ENCODE results near the gene SFI1. TPM values are rescaled to one million over a fixed set of nuclear protein-coding genes. Genes with fewer than 3 reads are reported as not detected.
"Not testable (repeated sequence)": the region's sequence is repeated elsewhere in the genome, so short reads cannot be mapped to it uniquely, and the experiment has no call there.

SFI1 gene
- total RNA-seq, 2 donors from 2014 or later: 6.5 to 6.8 TPM

DNA sequence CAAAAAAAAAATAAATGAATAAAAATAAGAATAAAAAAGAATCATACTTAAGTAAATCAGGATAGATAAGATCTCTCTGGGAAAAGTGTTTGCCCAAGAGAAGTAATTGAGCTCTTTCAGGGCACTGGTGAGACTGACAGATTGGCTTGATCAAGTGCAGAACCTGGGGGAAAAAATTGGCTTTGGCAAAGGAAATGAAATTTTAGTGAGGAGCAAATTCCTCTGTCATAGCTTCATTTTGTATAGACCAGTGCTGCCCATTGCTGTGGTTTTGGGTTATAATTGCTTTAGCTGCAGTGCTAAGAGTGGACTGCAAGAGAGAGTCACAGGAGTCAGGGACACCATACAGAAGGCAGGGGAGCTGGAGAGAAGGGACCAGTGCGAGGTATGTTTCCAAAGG, 35.7 kb downstream of the SFI1 start:
- no peaks in the 10 kb centered on the region for H3K36me3 ChIP-seq
- TF ChIP-seq, protein P1, sequence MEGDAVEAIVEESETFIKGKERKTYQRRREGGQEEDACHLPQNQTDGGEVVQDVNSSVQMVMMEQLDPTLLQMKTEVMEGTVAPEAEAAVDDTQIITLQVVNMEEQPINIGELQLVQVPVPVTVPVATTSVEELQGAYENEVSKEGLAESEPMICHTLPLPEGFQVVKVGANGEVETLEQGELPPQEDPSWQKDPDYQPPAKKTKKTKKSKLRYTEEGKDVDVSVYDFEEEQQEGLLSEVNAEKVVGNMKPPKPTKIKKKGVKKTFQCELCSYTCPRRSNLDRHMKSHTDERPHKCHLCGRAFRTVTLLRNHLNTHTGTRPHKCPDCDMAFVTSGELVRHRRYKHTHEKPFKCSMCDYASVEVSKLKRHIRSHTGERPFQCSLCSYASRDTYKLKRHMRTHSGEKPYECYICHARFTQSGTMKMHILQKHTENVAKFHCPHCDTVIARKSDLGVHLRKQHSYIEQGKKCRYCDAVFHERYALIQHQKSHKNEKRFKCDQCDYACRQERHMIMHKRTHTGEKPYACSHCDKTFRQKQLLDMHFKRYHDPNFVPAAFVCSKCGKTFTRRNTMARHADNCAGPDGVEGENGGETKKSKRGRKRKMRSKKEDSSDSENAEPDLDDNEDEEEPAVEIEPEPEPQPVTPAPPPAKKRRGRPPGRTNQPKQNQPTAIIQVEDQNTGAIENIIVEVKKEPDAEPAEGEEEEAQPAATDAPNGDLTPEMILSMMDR (IDR thresholded peaks at IDR 0.05): no peak
- no peak overlapping the region for H3K27ac ChIP-seq
- DNase-seq (ENCODE audit: low spot score): no peak
- H3K27me3 ChIP-seq: no peaks in the 10 kb centered on the region
- no peaks in the 10 kb centered on the region for H3K9me3 ChIP-seq
- no peak overlapping the region for H3K4me3 ChIP-seq
- H3K4me1 ChIP-seq: no peaks in the 10 kb centered on the region

DNA sequence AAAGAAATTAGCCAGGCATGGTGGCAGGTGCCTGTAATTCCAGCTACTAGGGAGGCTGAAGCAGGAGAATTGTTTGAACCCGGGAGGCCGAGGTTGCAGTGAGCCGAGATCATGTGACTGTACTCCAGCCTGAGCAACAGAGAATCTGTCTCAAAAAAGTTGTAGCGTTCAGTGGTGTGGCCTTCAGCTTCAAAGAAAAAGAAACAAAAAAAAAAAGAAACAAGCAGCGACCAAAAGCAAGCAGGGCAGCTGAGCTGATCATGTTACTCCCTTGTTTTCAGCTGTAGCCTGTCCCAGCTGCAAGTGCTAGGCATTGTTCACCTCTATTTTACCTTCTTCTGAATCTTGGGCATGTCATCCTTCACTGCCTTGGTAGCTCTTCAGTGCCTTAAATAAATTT, 37.0 kb downstream of the SFI1 start:
- H3K9me3 ChIP-seq: no peaks in the 10 kb centered on the region
- no peaks in the 10 kb centered on the region for H3K36me3 ChIP-seq
- no peaks in the 10 kb centered on the region for H3K27me3 ChIP-seq
- no peak overlapping the region for H3K4me3 ChIP-seq
- no peak for DNase-seq (ENCODE audit: low spot score)
- no peak overlapping the region for H3K27ac ChIP-seq
- TF ChIP-seq, protein P1 (IDR thresholded peaks at IDR 0.05): no peak
- no peaks in the 10 kb centered on the region for H3K4me1 ChIP-seq

DNA sequence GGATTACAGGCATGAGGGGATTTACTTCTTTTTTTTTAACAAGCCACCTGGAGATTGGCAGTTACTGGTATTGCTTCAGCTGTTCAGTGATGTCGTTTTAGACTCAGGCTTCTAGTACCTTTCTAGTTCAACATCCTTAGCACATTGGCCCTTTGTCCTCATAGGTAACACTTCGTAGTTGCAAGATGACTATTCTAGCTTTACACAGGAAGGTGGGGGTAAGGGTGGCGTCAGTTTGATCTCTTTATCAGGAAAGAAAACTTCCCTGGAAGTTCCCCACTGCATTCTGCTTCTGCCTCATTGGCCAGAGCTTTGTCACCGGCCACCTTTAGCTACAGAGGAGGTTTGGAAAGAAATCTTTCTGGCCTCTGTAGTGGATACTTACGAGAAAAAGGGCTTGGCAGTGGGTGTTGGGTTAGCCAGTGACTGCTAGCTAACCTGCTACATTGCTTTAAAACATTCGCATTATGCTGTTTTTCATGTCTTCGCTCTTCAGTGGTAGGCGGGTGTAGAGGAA, 40.7 kb downstream of the SFI1 start:
- Histone ChIP-seq H3K9me3 (no peaks in the 10 kb centered on the region), H3K27me3 (no peaks in the 10 kb centered on the region), H3K4me1 (no peaks in the 10 kb centered on the region), H3K4me3 (no peak overlapping the region), H3K27ac (no peak overlapping the region), H3K36me3 (no peaks in the 10 kb centered on the region)
- DNase-seq (ENCODE audit: low spot score): no peak
- TF ChIP-seq, protein P1 (IDR thresholded peaks at IDR 0.05): no peak

DNA sequence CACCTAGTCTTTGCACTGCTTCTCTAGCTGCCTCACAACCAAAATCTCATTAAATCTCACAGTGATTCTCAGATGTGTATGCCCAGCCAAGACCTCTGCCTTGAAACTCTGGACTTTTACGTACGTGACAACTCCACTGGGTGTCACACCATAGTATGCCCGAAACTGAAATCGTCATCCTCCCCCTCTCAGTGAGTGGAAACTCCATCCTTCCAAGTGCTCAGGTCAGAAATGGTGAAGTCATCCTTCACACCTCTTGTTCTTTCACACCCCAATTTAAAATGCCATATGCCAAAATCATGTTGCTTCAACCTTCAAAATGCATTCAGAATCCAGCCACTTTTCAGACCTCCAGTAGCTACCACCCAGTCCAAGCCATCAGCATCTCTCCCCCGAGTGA, 42.5 kb downstream of the SFI1 start:
- TF ChIP-seq, protein P1 (IDR thresholded peaks at IDR 0.05): no peak
- Histone ChIP-seq H3K36me3 (no peaks in the 10 kb centered on the region), H3K27me3 (no peaks in the 10 kb centered on the region), H3K4me3 (no peak overlapping the region), H3K4me1 (no peaks in the 10 kb centered on the region), H3K27ac (no peak overlapping the region), H3K9me3 (no peaks in the 10 kb centered on the region)
- DNase-seq (ENCODE audit: low spot score): no peak

DNA sequence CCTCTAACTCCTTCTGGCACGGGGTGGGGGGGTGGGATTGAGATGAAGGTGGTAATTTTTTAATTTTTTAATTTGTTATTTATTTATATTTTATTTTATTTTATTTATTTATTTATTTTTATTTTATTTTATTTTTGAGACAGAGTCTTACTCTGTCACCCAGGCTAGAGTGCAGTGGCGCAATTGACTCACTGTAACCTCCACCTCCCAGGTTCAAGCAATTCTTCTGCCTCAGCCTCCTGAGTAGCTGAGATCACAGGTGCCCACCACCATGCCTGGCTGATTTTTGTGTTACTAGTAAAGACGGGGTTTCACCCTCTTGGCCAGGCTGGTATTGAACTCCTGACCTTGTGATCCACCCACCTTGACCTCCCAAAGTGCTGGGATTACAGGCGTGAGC, 43.8 kb downstream of the SFI1 start:
- H3K4me3 ChIP-seq; H3K27ac ChIP-seq; H3K9me3 ChIP-seq; H3K36me3 ChIP-seq; DNase-seq (ENCODE audit: low spot score); H3K4me1 ChIP-seq; H3K27me3 ChIP-seq: not testable (repeated sequence)

DNA sequence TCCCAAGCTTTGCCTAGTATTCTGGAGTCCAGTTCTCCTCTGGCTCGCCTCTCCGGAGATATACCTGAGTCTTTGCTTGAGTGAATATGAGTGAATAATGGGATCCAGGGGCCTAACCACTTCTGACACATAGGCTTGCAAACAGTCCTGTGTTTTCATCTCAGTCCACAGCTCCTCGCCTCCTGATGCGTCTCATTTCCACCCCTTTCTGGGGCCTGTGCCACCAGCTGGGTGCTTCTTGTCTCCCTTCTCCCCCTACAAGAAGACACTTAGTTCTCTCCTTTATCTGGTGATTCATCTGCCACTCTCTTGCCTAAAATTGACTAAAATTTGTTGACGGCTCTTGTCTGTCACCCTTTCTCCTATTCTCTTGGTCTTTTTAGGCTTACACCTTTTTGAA, 44.6 kb downstream of the SFI1 start:
- H3K27ac ChIP-seq: no peak overlapping the region
- DNase-seq (ENCODE audit: low spot score): no peak
- H3K4me3 ChIP-seq: no peak overlapping the region
- H3K4me1 ChIP-seq: no peaks in the 10 kb centered on the region
- H3K27me3 ChIP-seq: no peaks in the 10 kb centered on the region
- no peaks in the 10 kb centered on the region for H3K9me3 ChIP-seq
- no peaks in the 10 kb centered on the region for H3K36me3 ChIP-seq
- TF ChIP-seq, protein P1 (IDR thresholded peaks at IDR 0.05): no peak

Data from right atrium auricular region (tissue), 2 donors.